ENCODE measurements around the gene CEP170. TPM values are rescaled to one million over a fixed set of nuclear protein-coding genes. Genes with fewer than 3 reads are reported as not detected.

The CEP170 gene
- total RNA-seq, 1 donor from 2014 or later: 51.3 TPM

DNA sequence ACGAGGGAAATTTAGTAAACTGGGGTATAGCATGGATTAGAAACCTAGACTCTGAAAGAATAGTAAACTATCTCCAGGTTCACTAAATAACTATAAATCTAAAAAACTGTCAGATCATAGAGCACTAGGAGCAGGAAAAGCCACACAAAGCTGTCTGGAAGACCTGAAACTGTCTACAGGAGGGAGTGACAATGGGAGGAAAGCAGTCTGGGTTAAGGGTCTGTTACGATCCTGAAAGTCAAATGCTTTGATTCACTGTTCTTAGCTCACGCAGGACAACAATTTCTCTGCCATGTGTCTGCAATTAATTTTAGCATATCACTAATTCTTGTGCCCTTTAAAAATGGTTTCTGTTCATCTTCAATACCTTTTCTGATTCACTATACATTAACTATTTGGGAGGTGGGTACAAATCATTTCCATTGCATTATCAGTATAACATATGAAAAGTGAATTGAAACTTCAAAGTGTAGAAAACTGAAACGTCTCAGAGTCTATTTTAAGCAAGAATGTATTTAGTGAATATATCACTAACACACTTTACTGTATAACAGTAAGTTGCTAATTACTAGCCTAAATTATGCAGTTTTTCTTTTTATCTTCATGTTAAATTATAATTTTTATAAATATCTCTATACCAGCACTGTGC, 18.4 kb downstream of the CEP170 start:
- H3K9me3 ChIP-seq (replicated peaks): peaks cover 8% of the 10 kb centered on the region
- DNase-seq: no peak
- TF ChIP-seq, protein P1, sequence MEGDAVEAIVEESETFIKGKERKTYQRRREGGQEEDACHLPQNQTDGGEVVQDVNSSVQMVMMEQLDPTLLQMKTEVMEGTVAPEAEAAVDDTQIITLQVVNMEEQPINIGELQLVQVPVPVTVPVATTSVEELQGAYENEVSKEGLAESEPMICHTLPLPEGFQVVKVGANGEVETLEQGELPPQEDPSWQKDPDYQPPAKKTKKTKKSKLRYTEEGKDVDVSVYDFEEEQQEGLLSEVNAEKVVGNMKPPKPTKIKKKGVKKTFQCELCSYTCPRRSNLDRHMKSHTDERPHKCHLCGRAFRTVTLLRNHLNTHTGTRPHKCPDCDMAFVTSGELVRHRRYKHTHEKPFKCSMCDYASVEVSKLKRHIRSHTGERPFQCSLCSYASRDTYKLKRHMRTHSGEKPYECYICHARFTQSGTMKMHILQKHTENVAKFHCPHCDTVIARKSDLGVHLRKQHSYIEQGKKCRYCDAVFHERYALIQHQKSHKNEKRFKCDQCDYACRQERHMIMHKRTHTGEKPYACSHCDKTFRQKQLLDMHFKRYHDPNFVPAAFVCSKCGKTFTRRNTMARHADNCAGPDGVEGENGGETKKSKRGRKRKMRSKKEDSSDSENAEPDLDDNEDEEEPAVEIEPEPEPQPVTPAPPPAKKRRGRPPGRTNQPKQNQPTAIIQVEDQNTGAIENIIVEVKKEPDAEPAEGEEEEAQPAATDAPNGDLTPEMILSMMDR (IDR thresholded peaks at IDR 0.05; ENCODE audit: borderline replicate concordance): no peak
- H3K27me3 ChIP-seq (ENCODE audit: low read depth): no peaks in the 10 kb centered on the region
- H3K36me3 ChIP-seq: peaks cover 6% of the 10 kb centered on the region
- peak overlapping the region; percentile 47 for H3K27ac ChIP-seq (replicated peaks)
- no peak overlapping the region for H3K4me3 ChIP-seq
- H3K4me1 ChIP-seq: peaks cover 50% of the 10 kb centered on the region
- intact Hi-C loops (cut with micrococcal nuclease): no loop called here

DNA sequence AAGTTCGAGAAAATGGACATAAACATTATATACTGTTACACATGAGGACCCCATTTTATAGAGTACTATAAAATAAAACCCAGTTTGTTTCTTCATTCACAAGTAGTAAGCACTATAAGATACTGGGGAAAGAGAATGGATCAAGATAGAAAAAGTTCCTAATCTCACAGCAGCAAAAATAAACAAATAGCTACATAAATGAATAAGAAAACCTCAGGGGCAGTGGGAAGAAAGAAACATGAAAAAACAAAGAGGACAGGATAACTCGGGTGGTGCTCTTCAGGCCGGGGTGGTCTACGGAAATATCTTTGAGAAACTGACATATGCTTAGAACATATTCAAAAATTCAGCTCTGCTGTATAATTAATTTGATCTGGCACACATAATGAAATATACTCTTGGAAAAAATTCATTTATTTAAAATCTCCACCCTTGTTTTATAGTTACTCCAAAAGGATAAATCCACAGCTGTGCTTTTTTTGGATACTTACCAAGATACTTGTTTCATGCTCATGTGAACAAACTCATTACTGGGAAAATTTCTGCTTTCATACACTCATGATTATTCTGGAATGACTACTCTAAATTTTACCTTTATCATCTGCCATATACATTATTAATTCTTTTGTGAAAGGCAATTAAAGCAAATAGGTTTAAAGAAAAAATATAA, 20.0 kb downstream of the CEP170 start:
- Histone ChIP-seq H3K4me1 (peaks cover 50% of the 10 kb centered on the region), H3K27me3 (ENCODE audit: low read depth) (no peaks in the 10 kb centered on the region), H3K27ac (replicated peaks) (peak overlapping the region; percentile 47), H3K4me3 (no peak overlapping the region), H3K36me3 (peaks cover 15% of the 10 kb centered on the region), H3K9me3 (replicated peaks) (peaks cover 24% of the 10 kb centered on the region)
- TF ChIP-seq, protein P1 (IDR thresholded peaks at IDR 0.05; ENCODE audit: borderline replicate concordance): no peak
- DNase-seq: no peak
- intact Hi-C loops (cut with micrococcal nuclease): no loop called here

DNA sequence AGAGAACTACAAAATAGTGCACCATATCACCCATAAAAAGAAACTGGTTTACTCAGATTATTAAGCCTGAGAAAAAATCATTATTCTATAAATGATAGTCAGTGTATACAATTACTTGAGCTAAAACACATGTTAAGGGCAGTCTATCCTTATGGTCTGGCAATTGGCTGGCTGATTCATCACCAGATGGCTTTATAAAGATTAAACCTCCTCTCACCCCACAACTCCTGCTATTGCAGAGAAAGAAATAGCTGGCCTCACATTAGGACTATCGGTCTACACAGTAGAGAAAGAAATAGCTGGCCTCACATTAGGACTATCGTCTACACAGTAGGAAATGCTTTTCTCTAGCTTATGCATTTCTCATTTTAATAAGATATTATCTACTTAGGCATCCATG, 21.2 kb downstream of the CEP170 start:
- Histone ChIP-seq H3K27ac (replicated peaks) (peak overlapping the region; percentile 8), H3K36me3 (peaks cover 20% of the 10 kb centered on the region), H3K27me3 (ENCODE audit: low read depth) (no peaks in the 10 kb centered on the region), H3K4me1 (peaks cover 54% of the 10 kb centered on the region), H3K4me3 (no peak overlapping the region), H3K9me3 (replicated peaks) (peaks cover 35% of the 10 kb centered on the region)
- DNase-seq: no peak
- intact Hi-C loops (cut with micrococcal nuclease): no loop called here
- TF ChIP-seq, protein P1 (IDR thresholded peaks at IDR 0.05; ENCODE audit: borderline replicate concordance): no peak

DNA sequence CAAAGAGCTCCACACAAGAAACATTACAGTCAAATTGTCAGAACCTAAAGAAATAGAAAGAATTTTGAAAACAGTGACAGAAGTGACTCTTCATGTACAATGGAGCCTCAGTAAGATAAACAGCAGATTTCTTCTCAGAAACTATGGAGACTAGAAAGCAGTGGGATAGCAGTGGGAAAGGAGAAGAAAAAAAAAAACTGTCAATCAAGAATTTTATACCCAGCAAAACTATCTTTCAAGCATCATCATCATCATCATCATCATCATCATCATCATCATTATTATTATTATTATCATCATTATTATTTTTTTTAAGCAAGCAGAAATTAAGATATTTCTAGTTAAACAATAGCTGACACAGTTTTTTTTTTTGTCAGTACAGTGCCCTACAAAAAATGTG, 24.2 kb downstream of the CEP170 start:
- peaks cover 59% of the 10 kb centered on the region for H3K4me1 ChIP-seq
- H3K4me3 ChIP-seq: no peak overlapping the region
- TF ChIP-seq, protein P1 (IDR thresholded peaks at IDR 0.05; ENCODE audit: borderline replicate concordance): no peak
- peaks cover 20% of the 10 kb centered on the region for H3K36me3 ChIP-seq
- no peak overlapping the region for H3K27ac ChIP-seq (replicated peaks)
- no peak for DNase-seq
- H3K27me3 ChIP-seq (ENCODE audit: low read depth): no peaks in the 10 kb centered on the region
- peaks cover 35% of the 10 kb centered on the region for H3K9me3 ChIP-seq (replicated peaks)
- intact Hi-C loops (cut with micrococcal nuclease): no loop called here

DNA sequence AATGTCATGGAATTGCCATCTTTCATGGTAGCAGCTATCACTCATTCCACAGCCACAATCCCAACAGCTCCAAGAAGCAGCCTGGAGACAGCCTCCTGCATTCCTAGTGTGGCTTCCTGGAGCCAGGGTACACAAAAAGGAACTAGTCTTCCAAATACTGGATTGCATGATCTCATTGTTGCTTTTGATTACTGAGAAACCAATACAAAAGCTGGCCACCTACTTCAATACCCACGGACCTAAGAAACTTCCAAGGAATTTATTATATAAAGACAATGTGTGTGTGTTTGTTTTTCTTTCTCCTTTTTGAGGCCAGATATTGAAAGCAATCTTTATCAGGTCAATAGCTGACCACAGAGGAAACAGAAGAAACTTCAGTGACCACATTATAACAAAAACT, 25.6 kb downstream of the CEP170 start:
- H3K4me3 ChIP-seq: no peak overlapping the region
- TF ChIP-seq, protein P1 (IDR thresholded peaks at IDR 0.05; ENCODE audit: borderline replicate concordance): no peak
- no peak overlapping the region for H3K27ac ChIP-seq (replicated peaks)
- H3K36me3 ChIP-seq: peaks cover 21% of the 10 kb centered on the region
- H3K27me3 ChIP-seq (ENCODE audit: low read depth): no peaks in the 10 kb centered on the region
- intact Hi-C loops (cut with micrococcal nuclease): no loop called here
- peaks cover 35% of the 10 kb centered on the region for H3K9me3 ChIP-seq (replicated peaks)
- no peak for DNase-seq
- peaks cover 55% of the 10 kb centered on the region for H3K4me1 ChIP-seq

Data from left ventricle myocardium inferior (tissue), 1 donor.